ENCODE data around the gene RASSF1. TPM values are rescaled to one million over a fixed set of nuclear protein-coding genes. Genes with fewer than 3 reads are reported as not detected.

Gene RASSF1
- total RNA-seq, 1 donor, result 45.7 TPM

GRCh38 chr3:50365842-50366220, 25.2 kb upstream of the RASSF1 start:
- no peak for DNase-seq (ENCODE audit: low read depth)
- no peak overlapping the region for H3K4me3 ChIP-seq (ENCODE audit: low read depth, low read length)
- TF ChIP-seq CTCF (IDR thresholded peaks at IDR 0.05; ENCODE audit: insufficient read depth, low read length), result no peak

GRCh38 chr3:50365080-50365841, 24.6 kb upstream of the RASSF1 start:
- no peak for TF ChIP-seq CTCF (IDR thresholded peaks at IDR 0.05; ENCODE audit: insufficient read depth, low read length)
- DNase-seq (ENCODE audit: low read depth), result peak; percentile 46
- H3K4me3 ChIP-seq (ENCODE audit: low read depth, low read length), result peak overlapping the region; percentile 63

DNA sequence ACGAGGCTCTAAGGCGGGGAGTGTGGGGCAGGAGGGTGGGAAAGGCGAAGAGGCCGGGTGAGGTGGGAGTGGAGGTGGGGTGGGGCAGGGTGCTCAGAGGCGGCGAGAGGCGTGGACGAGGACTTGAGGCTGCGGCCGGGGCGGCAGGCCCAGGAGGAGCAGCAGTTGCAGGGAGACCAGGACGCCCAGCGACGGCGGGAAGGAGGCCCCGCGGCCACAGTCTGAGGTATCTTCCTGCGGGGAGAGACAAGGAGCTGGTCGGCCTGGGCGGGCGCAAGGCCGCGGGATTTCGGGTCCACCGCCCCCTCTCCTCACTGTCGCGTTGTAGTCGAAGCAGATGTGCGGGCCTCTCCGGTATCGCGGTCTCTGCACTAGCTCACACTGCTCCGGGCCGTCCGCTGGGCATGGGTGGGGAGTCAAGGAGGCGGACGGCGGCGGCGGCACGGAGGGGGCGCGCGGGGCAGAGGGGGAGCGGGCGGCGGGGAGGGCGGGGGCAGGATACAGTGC, 24.0 kb upstream of the RASSF1 start:
- H3K4me3 ChIP-seq (ENCODE audit: low read depth, low read length), result peak overlapping the region; percentile 63
- DNase-seq (ENCODE audit: low read depth), result no peak
- TF ChIP-seq CTCF (IDR thresholded peaks at IDR 0.05; ENCODE audit: insufficient read depth, low read length), result no peak

DNA sequence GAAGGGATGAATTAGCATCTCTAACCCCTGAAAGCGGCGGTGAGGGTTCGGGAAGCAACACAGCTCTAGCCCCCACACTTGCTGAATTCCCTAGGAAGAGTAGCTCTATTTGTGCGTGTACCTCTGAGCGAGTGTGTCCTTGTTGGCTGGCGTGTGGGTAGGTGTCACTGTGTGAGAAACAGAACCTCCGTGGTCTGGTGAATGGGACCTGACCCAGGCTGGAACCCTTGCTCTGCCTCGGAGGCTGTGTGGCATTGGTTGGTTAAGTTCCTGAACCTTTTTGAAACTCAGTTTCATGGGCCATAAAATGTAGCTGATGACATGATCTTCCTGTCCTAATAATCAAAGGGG, 19.1 kb upstream of the RASSF1 start:
- no peak for DNase-seq (ENCODE audit: low read depth)
- no peak for TF ChIP-seq CTCF (IDR thresholded peaks at IDR 0.05; ENCODE audit: insufficient read depth, low read length)
- peak overlapping the region; percentile 55 for H3K4me3 ChIP-seq (ENCODE audit: low read depth, low read length)

DNA sequence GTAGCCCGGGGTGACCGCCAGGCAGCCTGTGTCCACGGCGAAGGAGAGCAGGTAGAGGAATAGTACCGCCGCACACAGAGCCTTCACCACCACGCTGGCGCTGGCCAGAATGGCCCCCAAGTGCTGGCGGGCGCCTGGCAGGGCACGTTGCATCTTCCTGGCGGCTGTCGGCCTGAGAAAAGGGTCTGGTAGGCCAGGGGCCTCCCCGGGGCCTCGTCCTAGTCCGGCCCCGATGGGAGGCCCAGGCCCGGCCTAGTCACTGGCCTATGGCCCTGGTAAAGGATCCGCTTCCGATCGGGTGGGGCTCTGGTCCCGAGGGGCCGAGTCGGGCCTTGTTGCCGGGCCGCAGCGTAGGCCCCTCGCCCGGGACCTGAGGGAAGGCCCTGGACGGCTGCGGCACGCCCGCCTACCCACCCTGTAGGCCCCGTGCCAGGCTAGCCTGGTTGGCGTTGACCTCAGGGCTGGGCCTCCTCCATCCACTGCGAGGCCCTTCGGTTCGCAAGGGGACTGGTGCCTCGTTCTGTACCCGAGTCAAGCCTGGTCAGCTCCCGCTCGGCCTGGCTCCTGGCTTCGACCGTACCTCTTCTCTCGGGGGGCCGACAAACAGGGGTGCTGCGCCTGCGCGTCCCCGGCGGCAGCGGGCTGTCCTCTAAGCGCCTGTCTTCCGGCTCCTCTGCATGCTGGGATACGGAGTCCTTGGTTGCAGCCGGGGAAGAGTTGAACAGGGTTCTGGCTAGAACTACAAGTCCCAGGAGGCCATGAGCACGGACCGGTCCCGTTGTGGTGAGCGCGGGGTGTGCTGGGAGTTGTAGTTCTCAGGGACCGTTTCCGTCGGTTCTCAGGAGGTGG, 18.5 kb upstream of the RASSF1 start, which contains the start of gene TMEM115:
Gene TMEM115 (minus strand): TSS at position 611 of the 849 bp plus-strand sequence. CDS start 458 bp downstream, at position 153.
- TF ChIP-seq CTCF (IDR thresholded peaks at IDR 0.05; ENCODE audit: insufficient read depth, low read length), result no peak
- H3K4me3 ChIP-seq (ENCODE audit: low read depth, low read length), result peak within 1 kb of the TSS; percentile 96
- peak; percentile 99 for DNase-seq (ENCODE audit: low read depth)

- no peak for TF ChIP-seq CTCF (IDR thresholded peaks at IDR 0.05; ENCODE audit: insufficient read depth, low read length)
- peak overlapping the region; percentile 96 for H3K4me3 ChIP-seq (ENCODE audit: low read depth, low read length)
- no peak for DNase-seq (ENCODE audit: low read depth)
Measured at GRCh38 chr3:50358355-50358910, 17.8 kb upstream of the RASSF1 start.

Measured in fibroblast of the aortic adventitia (primary cell).